Stimulated activated naive CD8-positive, alpha-beta T cell treated with anti-CD3 and anti-CD28 coated beads, Interleukin-15, Interleukin-2, amounts not matched to agents 100 ng/mL and 50 ng/mL, for 24 hours (primary cell): ENCODE data around the gene NSG2.
"Not testable (repeated sequence)": the region's sequence is repeated elsewhere in the genome, so short reads cannot be mapped to it uniquely, and the experiment has no call there.

Source experiments
- H3K27ac Mint-ChIP-seq: one replicate; pipeline ENCODE4 v1.8.0; 2021; ENCODE audit warnings: mild to moderate bottlenecking, mixed read lengths
- H3K27me3 Mint-ChIP-seq: one replicate; pipeline ENCODE4 v1.8.0; 2021; ENCODE audit warnings: mixed read lengths
- H3K36me3 Mint-ChIP-seq: one replicate; pipeline ENCODE4 v1.8.0; 2021; ENCODE audit warnings: low read depth, mixed read lengths
- H3K4me1 Mint-ChIP-seq: one replicate; pipeline ENCODE4 v1.8.0; 2021; ENCODE audit warnings: low read depth, mixed read lengths
- H3K4me3 Mint-ChIP-seq: one replicate; pipeline ENCODE4 v1.8.0; 2021; ENCODE audit warnings: mild to moderate bottlenecking, mixed read lengths
- H3K9me3 Mint-ChIP-seq: one replicate; pipeline ENCODE4 v1.8.0; 2021; ENCODE audit warnings: mixed read lengths

The NSG2 gene

GRCh38 chr5:174045470-174046025 is at the start of gene NSG2:
TSS of gene NSG2 (plus strand) at chr5:174045706. CDS start at chr5:174046756, 1,050 bp downstream.
- no peaks in the 10 kb centered on the region for H3K9me3 Mint-ChIP-seq
- no peak within 1 kb of the TSS for H3K4me3 Mint-ChIP-seq
- peaks cover 23% of the 10 kb centered on the region for H3K27me3 Mint-ChIP-seq
- no peaks in the 10 kb centered on the region for H3K36me3 Mint-ChIP-seq
- H3K27ac Mint-ChIP-seq: no peak within 1 kb of the TSS
- no peaks in the 10 kb centered on the region for H3K4me1 Mint-ChIP-seq

GRCh38 chr5:173997331-173997730 is 48.2 kb upstream of the NSG2 start:
- Mint-ChIP-seq H3K36me3 (no peaks in the 10 kb centered on the region), H3K9me3 (no peaks in the 10 kb centered on the region), H3K4me3 (no peak overlapping the region), H3K27ac (no peak overlapping the region), H3K27me3 (peaks cover 25% of the 10 kb centered on the region), H3K4me1 (no peaks in the 10 kb centered on the region)

GRCh38 chr5:173998531-173998930 is 47.0 kb upstream of the NSG2 start:
- Mint-ChIP-seq H3K27ac (no peak overlapping the region), H3K36me3 (no peaks in the 10 kb centered on the region), H3K4me1 (no peaks in the 10 kb centered on the region), H3K4me3 (no peak overlapping the region), H3K27me3 (peaks cover 31% of the 10 kb centered on the region), H3K9me3 (no peaks in the 10 kb centered on the region)

GRCh38 chr5:174000076-174000475 is 45.4 kb upstream of the NSG2 start:
- Mint-ChIP-seq H3K27ac (no peak overlapping the region), H3K9me3 (no peaks in the 10 kb centered on the region), H3K36me3 (no peaks in the 10 kb centered on the region), H3K4me1 (no peaks in the 10 kb centered on the region), H3K27me3 (peaks cover 30% of the 10 kb centered on the region), H3K4me3 (no peak overlapping the region)

GRCh38 chr5:174003795-174004194 is 41.7 kb upstream of the NSG2 start:
- Mint-ChIP-seq H3K36me3 (no peaks in the 10 kb centered on the region), H3K9me3 (no peaks in the 10 kb centered on the region), H3K4me1 (no peaks in the 10 kb centered on the region), H3K4me3 (no peak overlapping the region), H3K27me3 (peaks cover 21% of the 10 kb centered on the region), H3K27ac (no peak overlapping the region)

- no peaks in the 10 kb centered on the region for H3K4me1 Mint-ChIP-seq
- H3K4me3 Mint-ChIP-seq: no peak overlapping the region
- peaks cover 13% of the 10 kb centered on the region for H3K27me3 Mint-ChIP-seq
- H3K36me3 Mint-ChIP-seq: no peaks in the 10 kb centered on the region
- H3K9me3 Mint-ChIP-seq: no peaks in the 10 kb centered on the region
- no peak overlapping the region for H3K27ac Mint-ChIP-seq
Observed at GRCh38 chr5:174008922-174009321, 36.6 kb upstream of the NSG2 start.

GRCh38 chr5:174010365-174010764 is 35.1 kb upstream of the NSG2 start:
- no peaks in the 10 kb centered on the region for H3K36me3 Mint-ChIP-seq
- H3K27ac Mint-ChIP-seq: no peak overlapping the region

GRCh38 chr5:174011441-174011840 is 34.1 kb upstream of the NSG2 start:
- H3K36me3 Mint-ChIP-seq: no peaks in the 10 kb centered on the region

More at GRCh38 chr5:174010365-174010764, 35.1 kb upstream of the NSG2 start:
- Mint-ChIP-seq H3K4me1 (no peaks in the 10 kb centered on the region), H3K27me3 (peaks cover 9% of the 10 kb centered on the region), H3K9me3 (no peaks in the 10 kb centered on the region), H3K4me3 (no peak overlapping the region)

GRCh38 chr5:174020069-174020927 is 25.2 kb upstream of the NSG2 start:
- H3K9me3 Mint-ChIP-seq, H3K4me1 Mint-ChIP-seq, H3K27ac Mint-ChIP-seq, H3K36me3 Mint-ChIP-seq, H3K4me3 Mint-ChIP-seq: not testable (repeated sequence)
- peaks cover 22% of the 10 kb centered on the region for H3K27me3 Mint-ChIP-seq

More at GRCh38 chr5:174011441-174011840, 34.1 kb upstream of the NSG2 start:
- H3K27me3 Mint-ChIP-seq: peaks cover 4% of the 10 kb centered on the region
- H3K9me3 Mint-ChIP-seq: no peaks in the 10 kb centered on the region
- no peak overlapping the region for H3K27ac Mint-ChIP-seq
- no peak overlapping the region for H3K4me3 Mint-ChIP-seq
- H3K4me1 Mint-ChIP-seq: no peaks in the 10 kb centered on the region

GRCh38 chr5:174020928-174021304 is 24.6 kb upstream of the NSG2 start:
- H3K4me1 Mint-ChIP-seq: no peaks in the 10 kb centered on the region
- no peak overlapping the region for H3K27ac Mint-ChIP-seq
- H3K9me3 Mint-ChIP-seq: no peaks in the 10 kb centered on the region
- peaks cover 28% of the 10 kb centered on the region for H3K27me3 Mint-ChIP-seq
- no peak overlapping the region for H3K4me3 Mint-ChIP-seq
- H3K36me3 Mint-ChIP-seq: no peaks in the 10 kb centered on the region

GRCh38 chr5:174022384-174023095 is 23.0 kb upstream of the NSG2 start:
- H3K4me1 Mint-ChIP-seq: no peaks in the 10 kb centered on the region
- no peaks in the 10 kb centered on the region for H3K36me3 Mint-ChIP-seq
- H3K9me3 Mint-ChIP-seq: no peaks in the 10 kb centered on the region
- H3K4me3 Mint-ChIP-seq: no peak overlapping the region
- H3K27ac Mint-ChIP-seq: no peak overlapping the region
- peaks cover 32% of the 10 kb centered on the region for H3K27me3 Mint-ChIP-seq

GRCh38 chr5:174030286-174030685 is 15.2 kb upstream of the NSG2 start:
- Mint-ChIP-seq H3K4me1 (no peaks in the 10 kb centered on the region), H3K9me3 (peaks cover 16% of the 10 kb centered on the region), H3K27ac (no peak overlapping the region), H3K36me3 (no peaks in the 10 kb centered on the region), H3K27me3 (peaks cover 13% of the 10 kb centered on the region), H3K4me3 (no peak overlapping the region)

GRCh38 chr5:174044466-174045254 is 846 bp upstream of the NSG2 start:
- Mint-ChIP-seq H3K9me3 (no peaks in the 10 kb centered on the region), H3K4me1 (no peaks in the 10 kb centered on the region), H3K36me3 (no peaks in the 10 kb centered on the region), H3K4me3 (no peak overlapping the region), H3K27me3 (peaks cover 23% of the 10 kb centered on the region), H3K27ac (no peak overlapping the region)

- Mint-ChIP-seq H3K4me3 (no peak overlapping the region), H3K36me3 (no peaks in the 10 kb centered on the region), H3K4me1 (no peaks in the 10 kb centered on the region), H3K27ac (no peak overlapping the region), H3K9me3 (no peaks in the 10 kb centered on the region), H3K27me3 (peaks cover 23% of the 10 kb centered on the region)
Observed at GRCh38 chr5:174046558-174046957, 1.1 kb downstream of the NSG2 start.
